GM12875 (cell line): Measurements from ENCODE around the gene BEX3.
"Not testable (repeated sequence)": the region's sequence is repeated elsewhere in the genome, so short reads cannot be mapped to it uniquely, and the experiment has no call there.

ENCODE experiments used
- H3K4me3 ChIP-seq: one replicate; pipeline ENCODE4 v1.5.1; 2011; ENCODE audit warnings: low read depth, low read length, control low read depth
- TF ChIP-seq, protein P1 (sequence below): IDR thresholded peaks from 2 replicates; pipeline ENCODE4 v1.5.1; 2011; ENCODE audit warnings: low read depth, mild to moderate bottlenecking, control low read depth, inconsistent platforms, low read length, moderate library complexity, borderline replicate concordance; ENCODE audit not compliant: insufficient read depth

Gene BEX3

DNA sequence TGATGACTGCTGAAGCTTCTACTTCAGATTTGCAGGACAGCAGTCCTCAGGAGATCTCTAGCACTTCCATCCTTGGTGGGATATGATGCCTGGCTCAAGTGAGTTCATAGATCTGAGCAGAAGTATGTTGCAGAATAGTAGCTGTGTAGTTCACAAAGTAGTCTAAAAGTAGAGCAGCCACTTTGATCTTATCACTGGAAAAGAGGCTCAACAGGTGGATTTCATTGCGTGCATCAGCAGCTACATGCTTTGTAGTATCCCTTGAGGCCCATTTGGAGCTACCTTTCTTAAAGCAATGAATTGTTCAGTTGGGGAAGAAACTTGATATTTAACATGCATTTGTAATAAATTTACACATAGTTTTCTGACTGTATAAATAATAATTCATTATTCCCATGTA lies 29.9 kb downstream of the BEX3 start:
- no peak overlapping the region for H3K4me3 ChIP-seq
- TF ChIP-seq, protein P1, sequence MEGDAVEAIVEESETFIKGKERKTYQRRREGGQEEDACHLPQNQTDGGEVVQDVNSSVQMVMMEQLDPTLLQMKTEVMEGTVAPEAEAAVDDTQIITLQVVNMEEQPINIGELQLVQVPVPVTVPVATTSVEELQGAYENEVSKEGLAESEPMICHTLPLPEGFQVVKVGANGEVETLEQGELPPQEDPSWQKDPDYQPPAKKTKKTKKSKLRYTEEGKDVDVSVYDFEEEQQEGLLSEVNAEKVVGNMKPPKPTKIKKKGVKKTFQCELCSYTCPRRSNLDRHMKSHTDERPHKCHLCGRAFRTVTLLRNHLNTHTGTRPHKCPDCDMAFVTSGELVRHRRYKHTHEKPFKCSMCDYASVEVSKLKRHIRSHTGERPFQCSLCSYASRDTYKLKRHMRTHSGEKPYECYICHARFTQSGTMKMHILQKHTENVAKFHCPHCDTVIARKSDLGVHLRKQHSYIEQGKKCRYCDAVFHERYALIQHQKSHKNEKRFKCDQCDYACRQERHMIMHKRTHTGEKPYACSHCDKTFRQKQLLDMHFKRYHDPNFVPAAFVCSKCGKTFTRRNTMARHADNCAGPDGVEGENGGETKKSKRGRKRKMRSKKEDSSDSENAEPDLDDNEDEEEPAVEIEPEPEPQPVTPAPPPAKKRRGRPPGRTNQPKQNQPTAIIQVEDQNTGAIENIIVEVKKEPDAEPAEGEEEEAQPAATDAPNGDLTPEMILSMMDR = no peak

DNA sequence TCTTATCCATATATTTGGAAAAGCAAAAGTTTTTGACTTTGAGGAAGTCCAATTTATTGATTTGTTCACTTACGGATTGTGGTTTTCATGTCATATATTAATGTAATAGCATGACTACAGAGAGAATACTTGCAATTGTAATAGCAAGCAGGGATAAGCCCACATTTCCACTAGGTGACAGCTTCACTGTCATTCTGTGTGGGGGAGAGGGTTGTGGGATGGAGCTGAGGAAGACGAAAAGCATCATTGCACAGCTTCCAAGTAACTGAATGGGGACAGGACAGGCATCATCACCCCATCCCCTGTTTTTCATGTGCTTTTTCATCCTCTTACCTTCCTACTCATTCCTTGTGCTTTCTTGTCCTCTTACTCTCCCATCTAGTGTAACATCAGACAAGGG lies 31.4 kb downstream of the BEX3 start:
- TF ChIP-seq, protein P1 = no peak
- H3K4me3 ChIP-seq = no peak overlapping the region

DNA sequence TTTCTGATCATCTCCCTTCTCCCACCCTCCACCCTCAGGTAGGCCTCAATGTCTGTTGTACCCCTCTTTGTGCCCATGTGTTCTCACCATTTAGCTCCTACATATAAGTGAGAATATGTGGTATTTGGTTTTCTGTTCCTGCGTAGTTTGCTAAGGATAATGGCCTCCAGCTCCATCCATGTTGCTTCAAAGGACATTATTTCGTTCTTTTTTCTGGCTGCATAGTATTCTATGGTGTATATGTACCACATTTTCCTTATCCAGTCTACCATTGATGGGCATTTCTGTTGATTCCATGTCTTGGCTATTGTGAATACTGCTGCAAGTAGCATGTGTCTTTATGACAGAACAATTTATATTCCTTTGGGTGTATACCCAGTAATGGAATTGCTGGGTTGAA lies 35.4 kb downstream of the BEX3 start:
- H3K4me3 ChIP-seq = not testable (repeated sequence)

DNA sequence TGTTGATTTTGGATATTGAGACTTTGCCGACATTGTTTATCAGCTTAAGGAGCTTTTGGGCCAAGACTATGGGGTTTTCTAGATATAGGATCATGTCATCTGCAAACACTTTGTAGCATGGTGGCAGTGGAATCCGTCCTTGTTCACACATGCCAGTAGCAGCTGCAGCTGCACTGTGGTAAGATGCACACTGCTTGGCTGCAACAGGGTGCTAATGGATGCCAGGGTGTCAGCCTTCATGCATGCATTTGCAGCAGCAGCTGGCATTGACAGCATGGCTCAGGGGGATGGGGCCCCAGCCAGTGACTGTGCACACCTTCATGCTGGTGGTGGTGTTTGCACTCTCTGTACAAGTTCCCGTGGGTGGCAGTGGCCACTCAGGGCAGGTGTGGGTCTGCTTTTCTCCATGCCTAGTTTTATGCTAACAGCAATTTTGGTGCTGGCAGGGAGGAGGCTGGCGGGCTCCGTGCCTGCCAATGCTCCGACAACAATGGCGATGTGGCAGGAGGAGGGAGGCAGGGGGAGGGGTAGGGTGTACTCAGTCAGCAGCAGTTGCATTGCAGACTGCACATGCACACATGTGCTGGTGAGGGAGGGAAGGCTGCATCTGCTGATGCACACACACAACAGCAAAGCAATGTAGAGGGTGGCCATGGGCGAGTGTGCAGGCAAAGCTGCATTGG lies 37.5 kb downstream of the BEX3 start:
- TF ChIP-seq, protein P1 = no peak
- H3K4me3 ChIP-seq = no peak overlapping the region

DNA sequence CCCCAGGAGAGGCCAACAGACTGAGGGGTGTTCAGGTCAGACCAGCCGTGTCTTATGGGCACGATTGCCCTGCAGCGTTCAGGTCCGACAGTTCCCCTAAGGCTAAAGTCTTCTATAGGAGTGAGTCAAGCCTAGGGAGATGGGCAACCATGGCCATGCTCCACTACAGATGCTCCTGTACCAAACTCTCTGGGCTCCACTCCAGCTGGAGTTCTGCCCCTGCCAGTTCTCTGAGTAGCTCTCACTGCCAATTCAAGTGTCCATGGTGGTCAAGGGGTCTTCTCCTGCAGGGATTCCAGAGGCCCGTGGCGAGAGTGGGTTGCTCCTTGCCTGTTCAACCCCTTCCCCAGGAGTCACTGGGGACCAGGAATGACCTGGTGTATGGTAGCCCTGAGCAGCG lies 38.2 kb downstream of the BEX3 start:
- TF ChIP-seq, protein P1 = no peak
- no peak overlapping the region for H3K4me3 ChIP-seq

DNA sequence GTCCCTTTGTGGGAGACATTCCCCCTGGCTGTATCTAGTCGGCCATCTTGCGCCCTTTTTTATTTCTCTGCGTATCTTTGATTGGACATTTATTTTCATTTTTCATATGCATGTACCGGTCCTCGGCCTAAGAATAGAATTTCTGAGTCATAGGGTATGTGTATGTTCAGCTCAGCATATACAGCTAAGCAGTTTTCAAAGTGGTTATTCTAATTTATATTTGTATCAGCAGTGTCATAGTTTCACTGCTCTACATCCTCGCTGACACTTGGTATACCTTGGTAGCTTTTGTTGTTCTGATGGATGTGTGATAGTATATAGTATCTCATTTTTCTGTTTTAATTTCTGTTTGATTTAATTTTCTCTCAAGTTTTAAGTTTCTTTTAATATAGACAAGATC lies 38.7 kb downstream of the BEX3 start:
- TF ChIP-seq, protein P1 = no peak
- no peak overlapping the region for H3K4me3 ChIP-seq

DNA sequence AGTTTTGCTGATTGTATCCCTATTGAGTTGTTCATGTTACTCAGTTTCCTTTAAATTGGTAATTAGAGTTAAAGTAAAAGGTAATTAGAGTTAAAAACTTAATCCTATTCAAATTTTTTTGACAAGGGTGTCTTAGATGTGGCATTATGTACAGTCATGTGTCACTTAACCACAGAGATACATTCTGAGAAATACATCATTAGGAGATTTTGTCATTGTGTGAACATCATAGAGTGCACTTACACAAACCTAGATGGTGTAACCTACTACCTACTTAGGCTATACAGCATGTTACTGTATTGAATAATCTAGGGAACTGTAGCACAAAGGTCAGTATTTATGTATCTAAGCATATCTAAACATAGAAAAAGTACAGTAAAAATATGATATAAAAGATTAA lies 39.2 kb downstream of the BEX3 start:
- no peak overlapping the region for H3K4me3 ChIP-seq
- TF ChIP-seq, protein P1 = no peak

DNA sequence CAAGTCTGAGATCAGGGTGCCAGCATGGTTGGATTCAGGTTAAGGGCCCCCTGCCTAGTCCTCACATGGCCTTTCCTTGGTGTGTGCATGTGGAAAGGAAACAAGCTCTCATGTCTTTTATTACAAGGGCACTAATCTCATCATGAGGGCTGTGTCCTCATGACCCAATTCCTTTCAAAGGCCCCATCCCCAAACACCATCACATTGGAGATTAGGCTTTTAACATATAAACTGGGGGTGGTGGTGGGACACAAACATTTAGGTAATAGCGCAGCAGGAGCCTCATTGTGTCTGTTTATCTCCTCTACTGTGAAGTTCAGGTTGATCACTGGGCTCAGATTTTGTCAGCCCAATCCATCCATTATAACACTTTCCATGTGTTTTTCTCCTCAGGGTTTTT lies 41.0 kb downstream of the BEX3 start:
- no peak overlapping the region for H3K4me3 ChIP-seq

More for the DNA sequence above, 41.0 kb downstream of the BEX3 start:
- TF ChIP-seq, protein P1 = no peak
